Measurements from ENCODE around the gene ERN2. TPM values are rescaled to one million over a fixed set of nuclear protein-coding genes. Genes with fewer than 3 reads are reported as not detected.

Gene ERN2
- total RNA-seq, 6 experiments from 2014 or later, result not detected

GRCh38 chr16:23700093-23700492 is 12.9 kb downstream of the ERN2 start:
- H3K4me1 ChIP-seq, result no peaks in the 10 kb centered on the region
- TF ChIP-seq CTCF (IDR thresholded peaks at IDR 0.05), result no peak
- TF ChIP-seq POLR2A (IDR thresholded peaks at IDR 0.05), result no peak
- no peak overlapping the region for H3K27ac ChIP-seq
- intact Hi-C loops (cut with DNase I), result no loop called here
- no peak for ATAC-seq
- 50% methylated on average over 1 of the region's 2 CpGs for WGBS (ENCODE audit: insufficient coverage, low coverage, low lambda C conversion rate, missing lambda C conversion rate)
- DNase-seq, result no peak
- no peaks in the 10 kb centered on the region for H3K27me3 ChIP-seq
- no peaks in the 10 kb centered on the region for H3K36me3 ChIP-seq
- no peak overlapping the region for H3K4me3 ChIP-seq
- H3K9me3 ChIP-seq, result no peaks in the 10 kb centered on the region

- intact Hi-C loops (cut with DNase I), result no loop called here
- no CpG with 5 or more reads among the region's 4 CpGs for WGBS (ENCODE audit: insufficient coverage, low coverage, low lambda C conversion rate, missing lambda C conversion rate)
- no peak overlapping the region for H3K4me3 ChIP-seq
- H3K27ac ChIP-seq, result no peak overlapping the region
- H3K27me3 ChIP-seq, result no peaks in the 10 kb centered on the region
- no peaks in the 10 kb centered on the region for H3K9me3 ChIP-seq
- DNase-seq (no peak), ATAC-seq (peak in 1 of 4 donors; percentile 36)
- H3K36me3 ChIP-seq, result no peaks in the 10 kb centered on the region
- TF ChIP-seq CTCF (IDR thresholded peaks at IDR 0.05), result no peak
- TF ChIP-seq POLR2A (IDR thresholded peaks at IDR 0.05), result no peak
- H3K4me1 ChIP-seq, result no peaks in the 10 kb centered on the region
Measured at GRCh38 chr16:23699100-23699499, 13.9 kb downstream of the ERN2 start.

DNA sequence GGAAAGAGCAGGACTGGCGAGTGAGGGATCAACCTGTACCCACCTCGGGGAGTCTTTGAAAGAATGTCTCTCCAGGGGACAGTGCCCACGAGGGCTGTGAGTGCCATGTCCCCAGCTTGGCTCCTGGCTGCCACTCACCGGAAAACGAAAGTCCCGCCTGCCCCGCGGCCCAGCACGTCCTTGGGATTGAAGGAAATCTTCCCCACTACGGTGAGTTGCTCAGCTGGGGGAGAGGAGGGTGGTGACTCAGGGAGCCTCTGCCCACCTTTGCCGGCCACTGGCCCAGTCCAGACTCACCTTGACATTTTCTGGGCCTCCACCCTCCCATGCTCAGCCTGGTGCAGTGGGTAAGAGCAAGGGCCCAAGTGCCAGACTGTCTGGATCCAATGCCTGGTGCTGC is 17.3 kb downstream of the ERN2 start:
- Histone ChIP-seq H3K4me3 (no peak overlapping the region), H3K9me3 (no peaks in the 10 kb centered on the region), H3K4me1 (no peaks in the 10 kb centered on the region), H3K27ac (no peak overlapping the region), H3K36me3 (no peaks in the 10 kb centered on the region), H3K27me3 (no peaks in the 10 kb centered on the region)
- TF ChIP-seq POLR2A (IDR thresholded peaks at IDR 0.05) (no peak), CTCF (IDR thresholded peaks at IDR 0.05) (no peak)
- WGBS (ENCODE audit: insufficient coverage, low coverage, low lambda C conversion rate, missing lambda C conversion rate), result no CpG with 5 or more reads among the region's 11 CpGs
- ATAC-seq, result no peak
- intact Hi-C loops (cut with DNase I), result no loop called here
- no peak for DNase-seq

DNA sequence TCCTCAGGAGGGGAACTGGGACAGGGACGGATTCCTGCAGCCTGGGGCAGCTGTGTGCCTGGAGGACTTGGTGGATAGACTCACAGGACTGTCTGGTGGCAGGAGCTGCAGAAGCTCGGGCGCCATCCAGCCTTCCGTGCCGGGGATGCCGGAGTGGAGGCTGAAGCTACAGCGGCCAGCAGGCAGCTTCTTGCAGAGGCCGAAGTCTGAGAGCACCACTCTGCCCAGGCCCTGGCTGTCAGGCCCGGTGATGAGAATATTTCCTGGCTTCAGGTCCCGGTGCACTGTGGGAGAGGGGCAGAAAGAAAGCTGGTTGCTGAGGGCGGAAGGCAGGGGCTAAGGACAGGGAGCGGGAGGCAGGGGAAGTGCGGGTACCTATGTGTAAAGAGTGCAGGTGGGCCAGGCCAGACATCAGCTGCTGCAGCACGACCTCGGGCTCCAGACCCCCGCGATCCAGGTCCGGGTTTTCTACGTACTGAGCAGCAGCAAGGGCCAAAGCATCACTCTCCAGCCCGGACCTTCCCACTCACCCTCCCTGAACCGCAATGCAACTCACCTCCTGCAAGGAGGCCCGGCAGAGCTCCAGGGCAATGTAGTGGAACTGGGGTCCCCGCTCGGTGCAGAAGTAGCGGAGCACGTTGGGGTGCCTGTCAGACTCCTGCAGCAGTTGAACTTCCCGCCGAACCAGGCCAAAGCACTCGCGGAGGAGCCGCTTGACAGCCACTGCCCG is 18.2 kb downstream of the ERN2 start:
- WGBS (ENCODE audit: insufficient coverage, low coverage, low lambda C conversion rate, missing lambda C conversion rate), result 48% methylated on average over 13 of the region's 32 CpGs

More for the DNA sequence above, 18.2 kb downstream of the ERN2 start:
- peaks cover 0 to 6% (median 0%) of the 10 kb centered on the region in 4 donors for H3K36me3 ChIP-seq
- TF ChIP-seq POLR2A (IDR thresholded peaks at IDR 0.05), result no peak
- TF ChIP-seq CTCF (IDR thresholded peaks at IDR 0.05), result no peak
- peak in 3 of 4 donors; percentile 15 to 32 (median 27) for ATAC-seq
- H3K27ac ChIP-seq, result no peak overlapping the region
- no peaks in the 10 kb centered on the region for H3K9me3 ChIP-seq
- peak in 1 of 3 donors; percentile 24 for DNase-seq
- no peaks in the 10 kb centered on the region for H3K27me3 ChIP-seq
- no peak overlapping the region for H3K4me3 ChIP-seq
- intact Hi-C loops (cut with DNase I), result no loop called here
- no peaks in the 10 kb centered on the region for H3K4me1 ChIP-seq

All from right lobe of liver (tissue), 6 donors.